ENCODE data around the gene TTR. TPM values are rescaled to one million over a fixed set of nuclear protein-coding genes. Genes with fewer than 3 reads are reported as not detected.

TTR gene
- total and polyA plus RNA-seq, 8 donors = 133 to 9,933 (median 372) TPM

DNA sequence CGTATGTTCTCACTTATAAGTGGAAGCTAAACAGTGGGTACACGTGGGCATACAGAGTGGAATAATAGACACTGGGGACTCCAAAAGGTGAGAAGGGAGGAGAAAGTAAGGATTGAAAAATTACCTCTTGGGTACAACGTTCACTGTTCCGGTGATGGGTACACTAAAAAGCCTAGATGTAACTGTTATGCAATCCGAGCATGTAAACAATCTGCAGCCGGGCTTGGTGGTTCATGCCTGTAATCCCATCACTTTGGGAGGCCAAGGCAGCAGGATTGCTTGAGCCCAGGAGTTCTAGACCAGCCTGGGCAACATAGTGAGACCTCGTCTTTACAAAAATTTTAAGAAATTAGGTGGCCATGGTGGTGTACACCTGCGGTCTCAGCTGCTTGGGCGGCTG, 33.1 kb upstream of the TTR start:
- Histone ChIP-seq H3K4me3 (no peak overlapping the region), H3K9me3 (no peaks in the 10 kb centered on the region), H3K27me3 (no peaks in the 10 kb centered on the region), H3K27ac (no peak overlapping the region), H3K36me3 (no peaks in the 10 kb centered on the region), H3K4me1 (no peaks in the 10 kb centered on the region)
- DNase-seq = no peak
- 65 to 66% methylated on average over 9 of the region's 9 CpGs for WGBS, 2 donors
- no peak for ATAC-seq
- TF ChIP-seq, protein P1, sequence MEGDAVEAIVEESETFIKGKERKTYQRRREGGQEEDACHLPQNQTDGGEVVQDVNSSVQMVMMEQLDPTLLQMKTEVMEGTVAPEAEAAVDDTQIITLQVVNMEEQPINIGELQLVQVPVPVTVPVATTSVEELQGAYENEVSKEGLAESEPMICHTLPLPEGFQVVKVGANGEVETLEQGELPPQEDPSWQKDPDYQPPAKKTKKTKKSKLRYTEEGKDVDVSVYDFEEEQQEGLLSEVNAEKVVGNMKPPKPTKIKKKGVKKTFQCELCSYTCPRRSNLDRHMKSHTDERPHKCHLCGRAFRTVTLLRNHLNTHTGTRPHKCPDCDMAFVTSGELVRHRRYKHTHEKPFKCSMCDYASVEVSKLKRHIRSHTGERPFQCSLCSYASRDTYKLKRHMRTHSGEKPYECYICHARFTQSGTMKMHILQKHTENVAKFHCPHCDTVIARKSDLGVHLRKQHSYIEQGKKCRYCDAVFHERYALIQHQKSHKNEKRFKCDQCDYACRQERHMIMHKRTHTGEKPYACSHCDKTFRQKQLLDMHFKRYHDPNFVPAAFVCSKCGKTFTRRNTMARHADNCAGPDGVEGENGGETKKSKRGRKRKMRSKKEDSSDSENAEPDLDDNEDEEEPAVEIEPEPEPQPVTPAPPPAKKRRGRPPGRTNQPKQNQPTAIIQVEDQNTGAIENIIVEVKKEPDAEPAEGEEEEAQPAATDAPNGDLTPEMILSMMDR (IDR thresholded peaks at IDR 0.05) = no peak
- intact Hi-C loops (cut with DNase I) = loop anchor here in 1 of 3 donors (10.0 kb wide), 2 partner anchors 156 to 266 kb away; no protein-coding TSS in a partner anchor
- FAIRE-seq = no peak

DNA sequence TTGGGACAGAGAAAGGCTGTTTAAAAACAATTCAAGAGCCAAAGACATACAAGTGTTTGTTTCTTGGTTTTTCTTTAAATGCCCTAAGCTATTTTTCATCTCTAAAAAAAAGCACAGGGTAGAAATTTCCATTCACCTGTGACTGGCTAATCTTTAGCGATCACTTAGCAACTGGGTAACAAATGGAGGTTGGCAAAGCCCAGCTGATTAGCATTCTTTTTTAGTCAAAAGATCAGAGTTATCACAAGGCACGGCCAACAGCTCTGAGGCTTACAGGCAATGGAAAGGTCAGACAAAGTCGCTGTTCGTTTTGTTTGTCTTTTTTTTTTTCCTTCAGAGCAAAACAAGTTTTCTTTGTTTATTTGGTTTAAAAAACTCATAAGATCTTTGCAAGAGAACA, 29.0 kb upstream of the TTR start:
- H3K4me3 ChIP-seq = no peak overlapping the region
- no peaks in the 10 kb centered on the region for H3K27me3 ChIP-seq
- H3K4me1 ChIP-seq = no peaks in the 10 kb centered on the region
- DNase-seq (no peak), ATAC-seq (peak in 3 of 4 donors; percentile 52 to 84 (median 84)), FAIRE-seq (no peak)
- TF ChIP-seq, protein P1 (IDR thresholded peaks at IDR 0.05) = no peak
- no peak overlapping the region for H3K27ac ChIP-seq
- H3K9me3 ChIP-seq = no peaks in the 10 kb centered on the region
- intact Hi-C loops (cut with DNase I) = no loop called here
- H3K36me3 ChIP-seq = no peaks in the 10 kb centered on the region
- WGBS, 2 donors = 8 to 10% methylated on average over 4 of the region's 4 CpGs

DNA sequence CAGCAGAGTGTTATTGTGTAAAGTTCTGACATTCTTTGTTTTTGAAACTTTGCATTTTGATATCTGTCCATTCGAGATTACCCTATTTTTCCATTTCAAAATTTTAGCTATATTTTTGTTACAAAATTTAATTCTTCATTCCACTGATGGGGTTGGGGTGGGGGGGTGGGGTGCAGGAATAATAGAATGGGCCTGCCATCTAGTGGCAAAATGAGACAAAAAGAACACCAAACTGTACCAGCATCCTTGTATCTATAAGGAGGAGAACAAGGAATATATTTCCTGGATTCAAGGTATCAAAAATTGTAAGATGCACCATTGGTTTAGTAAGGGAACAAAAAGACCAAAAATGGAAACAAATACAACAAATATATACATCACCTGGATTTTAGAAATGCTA, 27.9 kb upstream of the TTR start:
- ATAC-seq (no peak), DNase-seq (no peak), FAIRE-seq (no peak)
- Histone ChIP-seq H3K36me3 (no peaks in the 10 kb centered on the region), H3K27ac (no peak overlapping the region), H3K4me3 (no peak overlapping the region), H3K27me3 (no peaks in the 10 kb centered on the region), H3K9me3 (no peaks in the 10 kb centered on the region), H3K4me1 (no peaks in the 10 kb centered on the region)
- TF ChIP-seq, protein P1 (IDR thresholded peaks at IDR 0.05) = no peak
- intact Hi-C loops (cut with DNase I) = no loop called here
- WGBS, 2 donors = 0 to 2% methylated on average over 1 of the region's 1 CpG

DNA sequence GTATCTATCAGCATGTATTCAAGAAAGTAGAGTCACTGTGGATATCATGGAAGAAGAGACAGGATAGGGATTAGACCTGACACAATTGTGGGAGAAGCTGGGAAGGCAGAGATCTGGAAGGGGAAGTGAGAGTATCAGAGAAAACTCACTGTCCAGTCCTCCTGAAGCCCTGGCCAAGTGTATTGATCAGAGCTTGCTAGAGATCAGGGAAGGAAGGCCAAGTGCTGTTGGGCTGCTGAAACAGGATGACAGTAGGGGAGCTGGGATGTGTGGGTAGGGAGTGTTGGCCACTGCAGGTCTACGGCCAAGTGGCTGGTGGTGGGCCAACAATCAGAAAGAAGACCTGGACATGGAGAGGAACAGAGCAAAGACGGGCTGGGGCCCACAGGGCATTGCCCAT, 26.3 kb upstream of the TTR start:
- Histone ChIP-seq H3K9me3 (no peaks in the 10 kb centered on the region), H3K27me3 (no peaks in the 10 kb centered on the region), H3K4me3 (no peak overlapping the region), H3K36me3 (no peaks in the 10 kb centered on the region), H3K27ac (no peak overlapping the region), H3K4me1 (no peaks in the 10 kb centered on the region)
- no peak for FAIRE-seq
- WGBS, 2 donors = 64 to 85% methylated on average over 2 of the region's 2 CpGs
- no peak for DNase-seq
- TF ChIP-seq, protein P1 (IDR thresholded peaks at IDR 0.05) = no peak
- intact Hi-C loops (cut with DNase I) = loop anchor here in 1 of 3 donors (5.0 kb wide), 1 partner anchor 147 kb away; no protein-coding TSS in a partner anchor
- ATAC-seq = no peak

DNA sequence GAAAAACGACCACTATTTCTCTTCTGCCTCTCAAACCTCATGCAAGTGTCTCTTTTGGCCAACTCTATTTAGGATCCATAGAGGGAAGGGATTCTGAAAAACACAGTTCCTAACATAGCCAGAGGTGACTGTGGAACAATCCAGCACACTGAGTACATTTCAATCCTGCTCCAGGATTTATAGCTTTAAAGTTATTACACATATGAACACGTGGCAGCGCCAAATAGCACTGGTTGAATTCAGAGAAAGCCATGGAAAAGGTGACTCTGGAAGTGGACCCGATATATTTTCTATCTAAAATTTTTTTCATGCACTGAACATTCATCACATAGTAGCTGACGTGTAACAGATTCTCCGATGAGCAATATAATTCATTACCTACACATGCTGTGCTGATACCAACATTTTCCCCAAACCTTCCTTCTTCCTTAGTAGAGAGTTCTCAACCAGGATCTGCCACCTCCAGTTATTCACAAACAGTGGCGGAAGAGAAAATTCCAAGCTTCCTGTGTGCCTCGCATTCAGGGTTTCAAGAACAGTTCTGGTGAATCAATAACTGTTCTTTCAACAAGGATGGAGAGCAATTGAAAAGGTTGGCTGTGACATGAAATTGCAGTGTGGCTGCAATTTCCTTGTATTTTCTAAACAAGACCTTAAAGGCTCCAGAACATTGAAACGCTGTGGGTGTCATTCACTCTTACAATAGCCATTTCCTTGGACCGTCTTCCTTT, 25.7 kb upstream of the TTR start:
- peak in 1 of 4 donors; percentile 45 for ATAC-seq
- intact Hi-C loops (cut with DNase I) = loop anchor here in 1 of 3 donors (5.0 kb wide), 1 partner anchor 146 kb away; no protein-coding TSS in a partner anchor
- no peak for FAIRE-seq
- TF ChIP-seq, protein P1 (IDR thresholded peaks at IDR 0.05) = no peak
- no peak overlapping the region for H3K4me3 ChIP-seq
- no peaks in the 10 kb centered on the region for H3K4me1 ChIP-seq
- H3K36me3 ChIP-seq = no peaks in the 10 kb centered on the region
- peak overlapping the region in 1 of 4 donors; percentile 17 for H3K27ac ChIP-seq
- no peaks in the 10 kb centered on the region for H3K9me3 ChIP-seq
- DNase-seq = no peak
- WGBS, 2 donors = 48 to 54% methylated on average over 10 of the region's 10 CpGs
- no peaks in the 10 kb centered on the region for H3K27me3 ChIP-seq

All from pancreas (tissue), 10 donors.